CD14-positive monocyte (primary cell): Measurements from ENCODE around the gene HNRNPAB. TPM values are rescaled to one million over a fixed set of nuclear protein-coding genes. Genes with fewer than 3 reads are reported as not detected.

Experiments
- DNase-seq, 3 donors: peaks; one replicate each; pipeline ENCODE4 v3.0.0-alpha.2; 2011 to 2022
- H2AFZ ChIP-seq: 2 replicates; pipeline ENCODE4 v1.6.0; 2012; ENCODE audit warnings: mild to moderate bottlenecking, low read depth, low read length, inconsistent platforms; ENCODE audit not compliant: insufficient read depth, poor library complexity, severe bottlenecking
- H3K27ac ChIP-seq, 2 donors: 1 replicate in 1 of 2; 2 replicates in 1 of 2; pipeline ENCODE4 v1.5.1; 2012 to 2013; ENCODE audit warnings: low read length in 2 of 2, control low read depth in 1 of 2, inconsistent platforms in 1 of 2, low read depth in 1 of 2, mild to moderate bottlenecking in 1 of 2
- H3K27me3 ChIP-seq, 2 donors: one replicate each; pipeline versions ENCODE4 v1.6.0 to v1.6.1; 2011 to 2013; ENCODE audit warnings: low read length in 2 of 2; ENCODE audit not compliant: control insufficient read depth in 2 of 2, insufficient read depth in 2 of 2
- H3K36me3 ChIP-seq, 2 donors: replicated peaks in 1 of 2; 1 replicate in 1 of 2; 2 replicates in 1 of 2; pipeline versions ENCODE4 v1.5.1 to v1.6.1; 2012 to 2013; ENCODE audit warnings: low read length in 2 of 2, control low read depth in 1 of 2, inconsistent platforms in 1 of 2, mild to moderate bottlenecking in 1 of 2; ENCODE audit not compliant: insufficient read depth in 2 of 2, control insufficient read depth in 1 of 2
- H3K4me1 ChIP-seq, 2 donors: 1 replicate in 1 of 2; 2 replicates in 1 of 2; pipeline versions ENCODE4 v1.5.1 to v1.6.1; 2012 to 2013; ENCODE audit warnings: low read length in 2 of 2, control low read depth in 1 of 2, inconsistent platforms in 1 of 2, mild to moderate bottlenecking in 1 of 2, moderate library complexity in 1 of 2; ENCODE audit not compliant: insufficient read depth in 2 of 2, control insufficient read depth in 1 of 2
- H3K4me2 ChIP-seq: replicated peaks from 2 replicates; pipeline ENCODE3; 2012; ENCODE audit warnings: low read length, moderate library complexity, mild to moderate bottlenecking; ENCODE audit not compliant: poor library complexity, severe bottlenecking; ENCODE audit errors: extremely low read depth
- H3K4me3 ChIP-seq, 3 experiments: fragments of 200-600 bp in 1 of 3; sonication (generic) in 1 of 3; replicated peaks in 1 of 3; 1 replicate in 2 of 3; 2 replicates in 1 of 3; pipeline ENCODE4 v1.5.1; 2011 to 2013; ENCODE audit warnings: low read length in 3 of 3, mild to moderate bottlenecking in 3 of 3, control low read depth in 2 of 3, low read depth in 2 of 3, inconsistent platforms in 1 of 3, moderate library complexity in 1 of 3
- H3K79me2 ChIP-seq: 2 replicates; pipeline ENCODE4 v1.6.0; 2012; ENCODE audit warnings: mild to moderate bottlenecking, control low read depth, inconsistent platforms, low read length, moderate library complexity; ENCODE audit not compliant: insufficient read depth
- H3K9ac ChIP-seq: 2 replicates; pipeline ENCODE4 v1.6.0; 2017; ENCODE audit warnings: low read length, mild to moderate bottlenecking; ENCODE audit not compliant: insufficient read depth, poor library complexity, severe bottlenecking
- H3K9me3 ChIP-seq, 2 donors: replicated peaks in 1 of 2; 1 replicate in 1 of 2; 2 replicates in 1 of 2; pipeline versions ENCODE4 v1.5.1 to v1.6.1; 2012 to 2013; ENCODE audit warnings: low read length in 2 of 2, control low read depth in 1 of 2; ENCODE audit not compliant: control insufficient read depth in 1 of 2, insufficient read depth in 1 of 2
- H4K20me1 ChIP-seq: 2 replicates; pipeline ENCODE4 v1.6.0; 2012; ENCODE audit warnings: mild to moderate bottlenecking, low read length, control low read depth, moderate library complexity; ENCODE audit not compliant: insufficient read depth
- H3K27ac Mint-ChIP-seq, 7 donors: one replicate each; pipeline ENCODE4 v1.8.0; 2020; ENCODE audit warnings: mild to moderate bottlenecking in 7 of 7, mixed read lengths in 7 of 7, moderate library complexity in 6 of 7, inconsistent platforms in 2 of 7
- H3K27me3 Mint-ChIP-seq, 3 donors: one replicate each; pipeline ENCODE4 v1.8.0; 2021 to 2022; ENCODE audit warnings: low read depth in 3 of 3, mild to moderate bottlenecking in 3 of 3, mixed read lengths in 3 of 3, moderate library complexity in 3 of 3, inconsistent platforms in 1 of 3
- H3K36me3 Mint-ChIP-seq, 2 donors: one replicate each; pipeline ENCODE4 v1.8.0; 2020; ENCODE audit warnings: mixed read lengths in 2 of 2, inconsistent platforms in 1 of 2, mild to moderate bottlenecking in 1 of 2
- H3K4me1 Mint-ChIP-seq: one replicate; pipeline ENCODE4 v1.8.0; 2020; ENCODE audit warnings: mild to moderate bottlenecking, mixed read lengths
- H3K4me3 Mint-ChIP-seq, 2 donors: one replicate each; pipeline ENCODE4 v1.8.0; 2020; ENCODE audit warnings: mild to moderate bottlenecking in 2 of 2, mixed read lengths in 2 of 2, moderate library complexity in 1 of 2
- H3K9me3 Mint-ChIP-seq, 7 donors: one replicate each; pipeline ENCODE4 v1.8.0; 2020 to 2022; ENCODE audit warnings: mixed read lengths in 7 of 7, mild to moderate bottlenecking in 6 of 7, moderate library complexity in 6 of 7, inconsistent platforms in 2 of 7
- WGBS: methylation state at CpG from one replicate; pipeline ENCODE4 v1.1.5; 2013; ENCODE audit warnings: missing lambda C conversion rate; ENCODE audit not compliant: insufficient coverage; 5-methylcytosine and 5-hydroxymethylcytosine counted together
- intact Hi-C, 2 donors: fragments of 100-400 bp; cut with micrococcal nuclease; formaldehyde crosslinking; loops; one replicate each; pipeline versions ENCODE4 v1.15.0 to v1.15.1; 2023
- polyA plus RNA-seq, 3 donors: library from polyadenylated mRNA; depleted of rRNA in 1 of 3; unstranded in 2 of 3; stranded (reverse) in 1 of 3; fragments of 300-500 nt in 2 of 3; fragments of >200 nt in 1 of 3; fragmentation: Illumina TruSeq in 2 of 3; gene quantifications; 1 replicate in 2 of 3; 2 replicates in 1 of 3; pipeline ENCODE4 v1.2.3, GENCODE V29; 2012 to 2021
- TF ChIP-seq, protein P1 (sequence below): fragments of 200-600 bp; IDR thresholded peaks from one replicate; pipeline ENCODE4 v1.8.0; 2022; ENCODE audit warnings: antibody characterized with exemption, mild to moderate bottlenecking

The HNRNPAB gene
- polyA plus RNA-seq, 3 donors, result 44.8 to 59.4 (median 54.2) TPM

DNA sequence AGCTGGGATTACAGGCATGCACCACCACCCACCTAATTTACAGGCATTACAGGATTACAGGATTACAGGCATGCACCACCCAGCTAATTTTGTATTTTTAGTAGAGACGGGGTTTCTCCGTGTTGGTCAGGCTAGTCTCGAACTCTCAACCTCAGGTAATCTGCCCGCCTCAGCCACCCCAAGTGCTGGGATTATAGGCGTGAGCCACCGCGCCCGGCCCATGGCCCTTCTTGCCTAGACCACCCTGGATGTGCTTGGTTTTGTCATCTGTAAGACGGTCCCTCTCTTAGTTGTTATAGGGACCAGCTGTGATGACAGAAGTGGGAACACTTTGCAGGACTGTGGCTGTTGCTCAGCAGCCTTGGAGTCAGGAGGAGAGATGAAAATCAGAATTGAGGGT is 31.8 kb downstream of the HNRNPAB start:
- H3K4me3 Mint-ChIP-seq, result no peak overlapping the region
- Histone ChIP-seq H3K27me3 (no peaks in the 10 kb centered on the region), H3K27ac (no peak overlapping the region), H3K9ac (no peak overlapping the region), H3K4me1 (peaks cover 77 to 90% of the 10 kb centered on the region in 2 donors), H3K4me3 (no peak overlapping the region), H3K79me2 (peaks cover 11% of the 10 kb centered on the region), H3K9me3 (no peaks in the 10 kb centered on the region), H3K4me2 (no peak overlapping the region), H4K20me1 (peaks cover 9% of the 10 kb centered on the region), H2AFZ (no peak overlapping the region), H3K36me3 (peaks cover 0 to 2% of the 10 kb centered on the region in 2 donors)
- peak overlapping the region in 2 of 7 donors; percentile 30 to 67 for H3K27ac Mint-ChIP-seq
- peaks cover 0 to 2% (median 0%) of the 10 kb centered on the region in 3 donors for H3K27me3 Mint-ChIP-seq
- H3K9me3 Mint-ChIP-seq, result peaks cover 0 to 4% (median 0%) of the 10 kb centered on the region in 7 donors
- 94% methylated on average over 6 of the region's 9 CpGs for WGBS
- no peak for DNase-seq
- H3K4me1 Mint-ChIP-seq, result peaks cover 75% of the 10 kb centered on the region
- TF ChIP-seq, protein P1, sequence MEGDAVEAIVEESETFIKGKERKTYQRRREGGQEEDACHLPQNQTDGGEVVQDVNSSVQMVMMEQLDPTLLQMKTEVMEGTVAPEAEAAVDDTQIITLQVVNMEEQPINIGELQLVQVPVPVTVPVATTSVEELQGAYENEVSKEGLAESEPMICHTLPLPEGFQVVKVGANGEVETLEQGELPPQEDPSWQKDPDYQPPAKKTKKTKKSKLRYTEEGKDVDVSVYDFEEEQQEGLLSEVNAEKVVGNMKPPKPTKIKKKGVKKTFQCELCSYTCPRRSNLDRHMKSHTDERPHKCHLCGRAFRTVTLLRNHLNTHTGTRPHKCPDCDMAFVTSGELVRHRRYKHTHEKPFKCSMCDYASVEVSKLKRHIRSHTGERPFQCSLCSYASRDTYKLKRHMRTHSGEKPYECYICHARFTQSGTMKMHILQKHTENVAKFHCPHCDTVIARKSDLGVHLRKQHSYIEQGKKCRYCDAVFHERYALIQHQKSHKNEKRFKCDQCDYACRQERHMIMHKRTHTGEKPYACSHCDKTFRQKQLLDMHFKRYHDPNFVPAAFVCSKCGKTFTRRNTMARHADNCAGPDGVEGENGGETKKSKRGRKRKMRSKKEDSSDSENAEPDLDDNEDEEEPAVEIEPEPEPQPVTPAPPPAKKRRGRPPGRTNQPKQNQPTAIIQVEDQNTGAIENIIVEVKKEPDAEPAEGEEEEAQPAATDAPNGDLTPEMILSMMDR, result no peak
- intact Hi-C loops, result no loop called here
- peaks cover 3 to 4% of the 10 kb centered on the region in 2 donors for H3K36me3 Mint-ChIP-seq

DNA sequence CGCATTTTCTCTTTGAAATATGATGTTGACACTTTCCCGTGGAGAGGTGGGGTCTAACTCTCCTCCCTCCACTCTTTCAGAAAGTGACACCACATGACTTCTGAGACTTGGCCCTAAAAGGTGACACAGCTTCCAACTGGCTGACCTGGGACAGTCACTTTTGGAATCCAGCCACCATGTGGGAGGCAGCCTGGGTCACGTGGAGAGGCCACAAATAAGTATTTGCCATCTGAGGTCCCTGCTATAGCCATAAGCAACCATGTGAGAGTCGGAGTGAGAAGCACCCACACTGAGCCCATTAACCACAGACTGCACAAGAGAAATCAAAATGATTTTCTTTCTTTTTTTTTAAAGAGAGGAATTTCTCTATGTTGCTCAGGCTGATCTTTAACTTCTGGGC is 32.3 kb downstream of the HNRNPAB start:
- Histone ChIP-seq H2AFZ (no peak overlapping the region), H3K79me2 (peaks cover 5% of the 10 kb centered on the region), H3K9ac (no peak overlapping the region), H3K4me1 (peaks cover 77 to 90% of the 10 kb centered on the region in 2 donors), H3K27ac (peak overlapping the region in 1 of 2 donors; percentile 86), H4K20me1 (peaks cover 4% of the 10 kb centered on the region), H3K36me3 (no peaks in the 10 kb centered on the region), H3K27me3 (no peaks in the 10 kb centered on the region), H3K4me2 (peak overlapping the region; percentile 17), H3K9me3 (no peaks in the 10 kb centered on the region), H3K4me3 (no peak overlapping the region)
- H3K9me3 Mint-ChIP-seq, result peaks cover 0 to 4% (median 0%) of the 10 kb centered on the region in 7 donors
- TF ChIP-seq, protein P1, result no peak
- no peak for DNase-seq
- peak overlapping the region in 4 of 7 donors; percentile 30 to 67 (median 51) for H3K27ac Mint-ChIP-seq
- H3K36me3 Mint-ChIP-seq, result no peaks in the 10 kb centered on the region
- H3K4me3 Mint-ChIP-seq, result no peak overlapping the region
- peaks cover 75% of the 10 kb centered on the region for H3K4me1 Mint-ChIP-seq
- intact Hi-C loops, result no loop called here
- peaks cover 0 to 2% (median 0%) of the 10 kb centered on the region in 3 donors for H3K27me3 Mint-ChIP-seq
- WGBS, result 0% methylated on average over 1 of the region's 4 CpGs
